T-helper 2 cell treated with Interferon-gamma antibody and Interleukin-4, amounts not matched to agents 5 μg/mL and 100 μg/mL, for 36 hours (primary cell): ENCODE measurements around the gene TMED9.
"Not testable (repeated sequence)": the region's sequence is repeated elsewhere in the genome, so short reads cannot be mapped to it uniquely, and the experiment has no call there.

Experiments used
- DNase-seq: peaks from one replicate; pipeline ENCODE4 v3.0.0; 2021; ENCODE audit warnings: low spot score
- H3K27ac Mint-ChIP-seq: one replicate; pipeline ENCODE4 v1.8.0; 2021; ENCODE audit warnings: mild to moderate bottlenecking, mixed read lengths
- H3K27me3 Mint-ChIP-seq: one replicate; pipeline ENCODE4 v1.8.0; 2021; ENCODE audit warnings: low read depth, mixed read lengths
- H3K36me3 Mint-ChIP-seq: one replicate; pipeline ENCODE4 v1.8.0; 2021; ENCODE audit warnings: low read depth, mixed read lengths
- H3K4me1 Mint-ChIP-seq: one replicate; pipeline ENCODE4 v1.8.0; 2021; ENCODE audit warnings: low read depth, mixed read lengths
- H3K4me3 Mint-ChIP-seq: one replicate; pipeline ENCODE4 v1.8.0; 2022; ENCODE audit warnings: mild to moderate bottlenecking, moderate library complexity, mixed read lengths
- H3K9me3 Mint-ChIP-seq: one replicate; pipeline ENCODE4 v1.8.0; 2021; ENCODE audit warnings: mixed read lengths

Gene TMED9

DNA sequence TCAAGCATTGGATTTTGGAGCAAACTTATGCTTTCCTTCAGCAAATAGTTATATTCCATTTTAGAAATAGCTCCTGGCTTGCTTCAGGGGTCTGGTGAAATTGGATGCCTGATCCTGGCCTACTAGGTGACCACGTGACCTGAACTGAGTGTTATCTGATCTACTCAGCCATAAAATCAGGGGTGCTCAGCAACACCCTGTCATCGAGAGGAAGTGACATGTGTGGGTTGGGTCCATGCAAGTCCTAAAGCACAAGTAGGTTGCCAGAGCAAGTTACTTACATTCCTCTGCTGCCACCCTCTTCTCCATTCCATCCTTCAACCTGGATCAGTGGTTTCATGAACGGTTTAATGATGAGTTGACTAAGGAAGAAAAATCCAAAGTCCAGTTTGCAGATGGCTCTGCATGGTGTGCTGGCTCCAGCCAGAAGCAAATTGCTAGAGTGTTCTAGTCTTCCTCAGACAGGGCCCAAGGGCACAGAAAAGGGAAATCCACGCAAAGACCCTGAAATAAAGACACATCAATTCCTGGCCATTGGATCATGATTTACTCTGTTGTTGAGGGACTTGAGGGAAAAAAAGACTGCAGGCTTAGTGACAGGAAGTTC is 34.9 kb upstream of the TMED9 start:
- Mint-ChIP-seq H3K36me3 (peaks cover 7% of the 10 kb centered on the region), H3K27ac (peak overlapping the region; percentile 78), H3K9me3 (no peaks in the 10 kb centered on the region), H3K4me3 (peak overlapping the region; percentile 42), H3K4me1 (peaks cover 27% of the 10 kb centered on the region), H3K27me3 (no peaks in the 10 kb centered on the region)
- peak; percentile 17 for DNase-seq

DNA sequence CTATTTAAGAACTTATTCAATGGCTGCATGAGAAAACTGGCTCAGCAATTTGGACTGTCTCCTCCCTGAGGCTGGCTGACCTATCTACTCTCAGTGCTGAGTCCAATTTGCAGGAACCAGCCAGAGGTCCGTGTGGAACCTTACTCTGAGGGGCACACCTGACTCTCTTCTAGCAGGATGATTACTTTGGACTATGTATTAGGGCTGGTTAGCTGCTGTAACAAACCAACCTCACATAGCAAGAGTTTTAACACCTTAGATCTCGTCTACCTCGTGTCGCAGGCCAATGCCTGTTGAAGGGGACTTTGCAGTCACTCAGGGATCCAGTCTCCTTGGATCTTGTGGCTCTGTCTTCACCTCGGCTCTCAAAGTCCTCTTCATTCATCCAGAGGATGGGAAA is 34.2 kb upstream of the TMED9 start:
- DNase-seq, result no peak
- Mint-ChIP-seq H3K36me3 (peaks cover 3% of the 10 kb centered on the region), H3K4me3 (no peak overlapping the region), H3K4me1 (peaks cover 24% of the 10 kb centered on the region), H3K9me3 (no peaks in the 10 kb centered on the region), H3K27me3 (no peaks in the 10 kb centered on the region), H3K27ac (peak overlapping the region; percentile 78)

DNA sequence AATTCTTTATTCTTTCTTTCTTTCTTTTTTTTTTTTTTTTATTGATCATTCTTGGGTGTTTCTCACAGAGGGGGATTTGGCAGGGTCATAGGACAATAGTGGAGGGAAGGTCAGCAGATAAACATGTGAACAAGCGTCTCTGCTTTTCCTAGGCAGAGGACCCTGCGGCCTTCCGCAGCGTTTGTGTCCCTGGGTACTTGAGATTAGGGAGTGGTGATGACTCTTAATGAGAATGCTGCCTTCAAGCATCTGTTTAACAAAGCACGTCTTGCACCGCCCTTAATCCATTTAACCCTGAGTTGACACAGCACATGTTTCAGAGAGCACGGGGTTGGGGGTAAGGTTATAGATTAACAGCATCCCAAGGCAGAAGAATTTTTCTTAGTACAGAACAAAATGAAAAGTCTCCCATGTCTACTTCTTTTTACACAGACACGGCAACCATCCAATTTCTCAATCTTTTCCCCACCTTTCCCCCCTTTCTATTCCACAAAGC is 32.5 kb upstream of the TMED9 start:
- H3K27ac Mint-ChIP-seq, DNase-seq, H3K4me3 Mint-ChIP-seq, H3K27me3 Mint-ChIP-seq, H3K9me3 Mint-ChIP-seq, H3K36me3 Mint-ChIP-seq: not testable (repeated sequence)
- H3K4me1 Mint-ChIP-seq, result peaks cover 17% of the 10 kb centered on the region

DNA sequence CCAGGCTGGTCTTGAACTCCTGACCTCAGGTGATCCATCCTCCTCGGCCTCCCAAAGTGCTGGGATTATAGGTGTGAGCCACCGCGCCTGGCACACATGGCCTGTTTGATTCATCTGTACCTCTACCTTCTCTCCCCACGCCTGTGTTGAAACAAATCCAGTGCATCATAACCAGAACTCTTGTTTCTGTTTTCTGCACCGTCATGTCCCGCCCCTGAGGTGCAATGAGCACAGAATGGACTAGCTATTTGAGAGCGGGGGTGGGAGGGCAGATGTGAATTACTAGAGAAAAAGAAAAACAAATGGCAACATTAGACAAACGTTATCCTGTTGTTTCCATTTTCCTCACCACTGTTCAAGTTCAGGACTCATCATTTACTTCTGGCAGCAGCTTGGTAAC is 27.0 kb upstream of the TMED9 start:
- no peak overlapping the region for H3K4me3 Mint-ChIP-seq
- no peaks in the 10 kb centered on the region for H3K9me3 Mint-ChIP-seq
- H3K27me3 Mint-ChIP-seq, result peaks cover 5% of the 10 kb centered on the region
- H3K36me3 Mint-ChIP-seq, result no peaks in the 10 kb centered on the region
- peaks cover 2% of the 10 kb centered on the region for H3K4me1 Mint-ChIP-seq
- H3K27ac Mint-ChIP-seq, result no peak overlapping the region
- no peak for DNase-seq

DNA sequence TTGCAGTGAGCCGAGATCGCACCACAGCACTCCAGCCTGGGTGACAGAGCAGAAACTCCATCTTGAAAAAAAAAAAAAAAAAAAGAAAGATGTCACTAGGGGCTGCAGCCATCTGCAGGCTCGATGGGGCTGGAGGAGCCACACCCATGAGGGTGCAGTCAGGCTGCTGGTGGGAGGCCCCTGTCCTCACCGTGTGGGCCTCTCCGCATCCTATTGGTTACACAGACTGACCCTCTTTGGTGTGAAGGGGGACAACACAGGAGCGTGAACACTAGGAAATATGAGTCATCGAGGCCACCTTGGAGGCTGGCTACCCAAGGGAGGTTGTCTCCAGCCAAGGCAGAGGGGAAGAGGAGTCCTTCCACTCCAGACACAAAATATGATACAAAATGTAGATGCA is 23.7 kb upstream of the TMED9 start:
- H3K36me3 Mint-ChIP-seq, result no peaks in the 10 kb centered on the region
- H3K4me3 Mint-ChIP-seq, result no peak overlapping the region
- no peak for DNase-seq
- no peaks in the 10 kb centered on the region for H3K9me3 Mint-ChIP-seq
- H3K27me3 Mint-ChIP-seq, result peaks cover 5% of the 10 kb centered on the region
- no peak overlapping the region for H3K27ac Mint-ChIP-seq
- peaks cover 2% of the 10 kb centered on the region for H3K4me1 Mint-ChIP-seq

DNA sequence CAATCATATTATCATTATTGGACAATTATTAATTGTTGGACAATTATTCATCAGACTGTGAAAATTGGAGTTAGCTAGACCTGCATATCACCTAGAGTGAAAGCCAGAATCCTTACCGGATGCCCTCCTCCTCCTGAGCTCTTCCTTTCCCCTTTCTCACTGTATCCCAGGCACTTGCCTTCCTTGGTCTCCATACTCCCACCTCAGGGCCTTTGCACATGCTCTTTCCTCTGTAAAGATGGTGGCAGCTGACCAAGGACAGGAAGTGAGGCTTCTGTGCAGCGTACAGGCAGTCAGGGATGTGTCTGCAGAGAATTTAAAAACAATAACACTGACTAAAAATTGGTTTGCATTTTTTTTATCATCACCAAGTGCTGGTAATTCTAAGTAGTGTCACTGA is 22.1 kb upstream of the TMED9 start:
- no peaks in the 10 kb centered on the region for H3K9me3 Mint-ChIP-seq

DNA sequence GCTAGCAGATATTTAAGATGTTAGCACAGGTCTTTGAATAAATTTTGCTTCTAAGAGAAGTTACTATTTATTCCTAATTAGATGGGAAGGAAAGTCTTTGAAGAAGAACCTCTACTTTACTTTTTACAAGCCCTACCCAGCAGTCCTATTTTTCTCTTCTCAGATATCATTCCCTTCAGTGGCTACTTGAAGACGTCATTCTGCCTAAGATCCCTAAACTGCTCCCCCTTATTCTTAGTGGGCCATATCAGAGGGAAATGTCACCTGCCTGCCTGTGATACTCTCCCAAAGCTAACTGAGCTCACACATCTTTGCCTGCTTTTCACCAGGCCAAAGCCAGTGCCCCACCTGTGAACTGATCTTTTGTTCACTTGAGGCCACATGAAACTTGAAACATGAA is 16.5 kb upstream of the TMED9 start:
- DNase-seq, result no peak
- Mint-ChIP-seq H3K9me3 (no peaks in the 10 kb centered on the region), H3K36me3 (no peaks in the 10 kb centered on the region), H3K4me3 (no peak overlapping the region), H3K27me3 (peaks cover 15% of the 10 kb centered on the region), H3K27ac (no peak overlapping the region), H3K4me1 (no peaks in the 10 kb centered on the region)

More for the DNA sequence above, 22.1 kb upstream of the TMED9 start:
- Mint-ChIP-seq H3K27ac (no peak overlapping the region), H3K4me3 (no peak overlapping the region), H3K27me3 (peaks cover 12% of the 10 kb centered on the region), H3K36me3 (no peaks in the 10 kb centered on the region), H3K4me1 (peaks cover 2% of the 10 kb centered on the region)
- DNase-seq, result no peak

DNA sequence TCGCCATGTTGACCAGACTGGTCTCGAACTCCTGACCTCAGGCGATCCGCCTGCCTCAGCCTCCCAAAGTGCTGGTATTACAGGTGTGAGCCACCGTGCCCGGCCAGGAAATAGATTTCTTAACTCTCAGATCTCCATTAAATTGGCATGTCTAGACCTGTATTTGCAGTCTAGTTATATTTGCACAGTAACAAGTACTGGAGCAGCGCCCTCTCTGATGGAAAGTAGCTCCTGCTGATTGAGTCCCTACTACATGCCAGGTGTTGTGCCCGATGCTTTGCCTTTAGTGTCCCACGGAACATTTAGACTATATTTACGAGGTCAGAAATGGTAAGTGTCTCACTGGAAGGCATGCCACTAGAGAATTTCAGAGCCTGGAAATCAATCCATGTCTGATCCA is 15.8 kb upstream of the TMED9 start:
- DNase-seq, result no peak
- no peaks in the 10 kb centered on the region for H3K4me1 Mint-ChIP-seq
- H3K4me3 Mint-ChIP-seq, result no peak overlapping the region
- no peaks in the 10 kb centered on the region for H3K36me3 Mint-ChIP-seq
- H3K27me3 Mint-ChIP-seq, result peaks cover 15% of the 10 kb centered on the region
- no peaks in the 10 kb centered on the region for H3K9me3 Mint-ChIP-seq
- H3K27ac Mint-ChIP-seq, result no peak overlapping the region

DNA sequence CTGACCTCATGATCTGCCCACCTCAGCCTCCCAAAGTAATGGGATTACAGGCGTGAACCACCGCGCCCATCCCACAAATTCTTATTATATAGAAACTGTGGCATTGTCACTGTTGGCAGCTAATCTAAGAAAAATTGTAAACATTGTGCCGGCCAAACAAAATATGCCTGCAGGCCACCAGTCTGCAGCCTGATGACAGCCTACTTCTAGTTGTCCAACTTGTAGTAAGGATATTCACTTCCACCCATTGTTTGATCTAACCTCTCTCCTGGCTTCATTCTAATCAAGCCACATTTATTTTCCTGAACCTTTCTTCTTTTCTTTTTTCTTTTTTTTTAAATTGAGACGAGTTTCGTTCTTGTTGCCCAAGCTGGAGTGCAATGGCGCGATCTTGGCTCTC is 13.7 kb upstream of the TMED9 start:
- H3K4me1 Mint-ChIP-seq, result no peaks in the 10 kb centered on the region
- H3K9me3 Mint-ChIP-seq, result no peaks in the 10 kb centered on the region
- DNase-seq, result no peak
- H3K4me3 Mint-ChIP-seq, result no peak overlapping the region
- no peak overlapping the region for H3K27ac Mint-ChIP-seq
- no peaks in the 10 kb centered on the region for H3K36me3 Mint-ChIP-seq
- H3K27me3 Mint-ChIP-seq, result peaks cover 15% of the 10 kb centered on the region

DNA sequence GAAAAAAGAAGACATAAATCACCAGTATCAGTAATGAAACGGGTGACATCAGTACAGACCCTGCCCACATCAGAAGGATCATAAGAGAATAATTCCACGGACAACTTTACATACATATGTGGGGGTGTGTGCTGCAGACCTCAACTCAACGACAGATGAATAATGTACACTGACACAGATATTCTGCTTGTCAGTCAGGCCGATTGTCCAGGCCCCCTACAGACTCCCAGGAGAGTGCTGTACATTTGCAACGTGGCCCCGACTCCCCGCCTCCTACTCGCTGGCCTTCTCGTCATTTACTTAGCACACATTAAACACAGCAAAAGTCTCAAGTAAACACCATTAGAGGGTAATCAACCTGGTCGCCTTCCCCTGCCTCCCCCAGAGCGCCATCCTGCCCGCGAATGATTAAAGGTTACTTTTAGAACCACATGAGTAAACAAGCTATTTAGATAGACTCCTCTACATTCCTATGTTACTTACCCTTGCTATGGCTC is 3.5 kb upstream of the TMED9 start:
- no peaks in the 10 kb centered on the region for H3K9me3 Mint-ChIP-seq
- peaks cover 9% of the 10 kb centered on the region for H3K36me3 Mint-ChIP-seq
- peaks cover 22% of the 10 kb centered on the region for H3K27me3 Mint-ChIP-seq
- DNase-seq, result no peak
- peaks cover 8% of the 10 kb centered on the region for H3K4me1 Mint-ChIP-seq
- H3K27ac Mint-ChIP-seq, result no peak overlapping the region
- no peak overlapping the region for H3K4me3 Mint-ChIP-seq

DNA sequence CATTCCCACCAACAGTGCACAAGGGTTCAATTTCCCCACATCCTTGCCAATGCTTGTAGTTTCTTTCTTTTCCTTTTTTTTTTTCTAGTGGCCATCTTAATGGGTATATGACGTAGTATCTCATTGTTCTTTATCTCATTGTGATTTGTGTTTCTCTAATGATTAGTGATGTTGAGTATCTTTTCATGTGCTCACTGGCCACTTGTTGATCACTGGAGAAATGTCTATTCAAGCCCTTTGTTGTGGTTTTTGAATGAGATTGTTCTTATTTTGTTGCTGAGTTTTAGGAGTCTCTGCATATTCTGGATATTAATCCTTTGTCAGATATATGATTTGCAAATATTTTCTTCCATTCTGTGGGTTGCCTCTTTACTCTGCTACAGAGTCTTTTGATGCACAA is 1.6 kb upstream of the TMED9 start:
- Mint-ChIP-seq H3K36me3 (peaks cover 27% of the 10 kb centered on the region), H3K4me1 (peaks cover 10% of the 10 kb centered on the region), H3K27me3 (peaks cover 18% of the 10 kb centered on the region), H3K4me3 (no peak overlapping the region), H3K9me3 (no peaks in the 10 kb centered on the region), H3K27ac (no peak overlapping the region)
- DNase-seq, result no peak

DNA sequence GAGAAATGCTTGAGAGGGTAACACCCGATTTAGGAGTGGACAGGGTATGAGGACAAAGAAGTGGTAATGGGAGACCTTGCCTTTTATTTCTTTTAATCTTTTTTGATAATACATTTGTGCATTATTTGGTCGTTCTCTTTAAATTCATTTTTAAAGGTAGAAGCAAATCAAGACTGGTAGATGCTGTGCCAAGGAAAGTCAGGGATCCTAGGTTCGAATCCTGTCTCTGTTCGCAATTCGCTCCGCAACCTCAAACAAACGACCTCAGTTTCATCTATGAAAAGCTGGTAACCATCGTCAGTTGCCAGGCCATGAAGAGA is 353 bp upstream of the TMED9 start:
- H3K4me3 Mint-ChIP-seq, result peak overlapping the region; percentile 97
- no peaks in the 10 kb centered on the region for H3K9me3 Mint-ChIP-seq
- peaks cover 37% of the 10 kb centered on the region for H3K36me3 Mint-ChIP-seq
- H3K27ac Mint-ChIP-seq, result peak overlapping the region; percentile 99
- no peak for DNase-seq
- peaks cover 10% of the 10 kb centered on the region for H3K4me1 Mint-ChIP-seq
- H3K27me3 Mint-ChIP-seq, result peaks cover 18% of the 10 kb centered on the region

DNA sequence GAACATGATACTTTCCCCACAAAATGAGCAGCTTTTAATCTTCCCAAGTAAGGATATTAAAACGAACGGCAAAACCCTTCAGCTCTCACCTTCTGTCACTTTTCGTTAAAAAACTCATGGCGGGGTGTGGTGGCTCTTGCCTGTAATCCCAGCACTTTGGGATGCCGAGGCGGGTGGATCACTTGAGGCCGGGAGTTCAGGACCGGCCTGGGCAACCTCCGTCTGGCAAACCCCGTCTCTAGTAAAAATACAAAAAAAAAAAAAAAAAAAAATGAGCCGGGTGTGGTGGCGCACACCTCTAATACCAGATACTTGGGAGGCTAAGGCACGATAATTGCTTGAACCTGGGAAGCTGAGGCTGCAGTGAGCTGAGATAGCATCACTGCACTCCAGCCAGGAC is 902 bp downstream of the TMED9 start:
- no peak for DNase-seq
- Mint-ChIP-seq H3K4me1 (peaks cover 11% of the 10 kb centered on the region), H3K27me3 (peaks cover 16% of the 10 kb centered on the region), H3K36me3 (peaks cover 44% of the 10 kb centered on the region), H3K27ac (peak overlapping the region; percentile 99), H3K4me3 (peak overlapping the region; percentile 97), H3K9me3 (no peaks in the 10 kb centered on the region)

DNA sequence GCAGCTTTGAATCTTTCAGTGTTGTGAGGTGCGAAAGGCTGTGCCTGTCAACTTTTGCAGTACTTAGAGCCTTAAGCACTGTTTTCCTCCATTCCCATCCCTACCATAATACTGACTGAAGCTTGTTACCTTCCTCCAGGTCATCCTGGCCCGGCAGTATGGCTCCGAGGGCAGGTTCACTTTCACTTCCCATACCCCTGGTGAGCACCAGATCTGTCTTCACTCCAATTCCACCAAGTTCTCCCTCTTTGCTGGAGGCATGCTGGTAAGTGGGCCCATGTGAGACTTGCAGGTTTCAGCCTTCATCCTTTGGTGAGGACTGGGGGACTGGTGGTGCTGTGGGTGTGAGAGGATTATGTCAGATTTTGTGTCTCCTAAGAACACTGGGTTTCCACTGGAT is 1.5 kb downstream of the TMED9 start:
- no peak for DNase-seq
- no peaks in the 10 kb centered on the region for H3K9me3 Mint-ChIP-seq
- H3K4me1 Mint-ChIP-seq, result peaks cover 13% of the 10 kb centered on the region
- peak overlapping the region; percentile 97 for H3K4me3 Mint-ChIP-seq
- peak overlapping the region; percentile 43 for H3K27ac Mint-ChIP-seq
- peaks cover 44% of the 10 kb centered on the region for H3K36me3 Mint-ChIP-seq
- peaks cover 13% of the 10 kb centered on the region for H3K27me3 Mint-ChIP-seq

DNA sequence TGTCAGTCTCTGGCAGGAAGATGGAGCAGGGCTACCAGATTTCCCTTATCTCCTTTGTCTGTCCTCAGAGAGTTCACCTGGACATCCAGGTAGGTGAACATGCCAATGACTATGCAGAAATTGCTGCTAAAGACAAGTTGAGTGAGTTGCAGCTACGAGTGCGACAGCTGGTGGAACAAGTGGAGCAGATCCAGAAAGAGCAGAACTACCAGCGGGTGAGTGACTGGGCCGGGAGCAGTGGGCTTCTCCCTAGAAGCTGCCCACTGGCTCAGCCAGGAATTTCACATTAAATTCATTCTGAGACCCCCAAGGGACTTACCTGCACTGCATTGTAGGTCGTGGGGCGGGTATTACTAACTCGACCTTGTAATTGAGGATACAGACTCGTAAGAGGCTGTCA is 2.1 kb downstream of the TMED9 start:
- peaks cover 9% of the 10 kb centered on the region for H3K27me3 Mint-ChIP-seq
- H3K27ac Mint-ChIP-seq, result peak overlapping the region; percentile 15
- no peak overlapping the region for H3K4me3 Mint-ChIP-seq
- DNase-seq, result no peak
- H3K9me3 Mint-ChIP-seq, result no peaks in the 10 kb centered on the region
- H3K36me3 Mint-ChIP-seq, result peaks cover 44% of the 10 kb centered on the region
- peaks cover 18% of the 10 kb centered on the region for H3K4me1 Mint-ChIP-seq
